ENCODE measurements around the gene CAMTA1.

DNA sequence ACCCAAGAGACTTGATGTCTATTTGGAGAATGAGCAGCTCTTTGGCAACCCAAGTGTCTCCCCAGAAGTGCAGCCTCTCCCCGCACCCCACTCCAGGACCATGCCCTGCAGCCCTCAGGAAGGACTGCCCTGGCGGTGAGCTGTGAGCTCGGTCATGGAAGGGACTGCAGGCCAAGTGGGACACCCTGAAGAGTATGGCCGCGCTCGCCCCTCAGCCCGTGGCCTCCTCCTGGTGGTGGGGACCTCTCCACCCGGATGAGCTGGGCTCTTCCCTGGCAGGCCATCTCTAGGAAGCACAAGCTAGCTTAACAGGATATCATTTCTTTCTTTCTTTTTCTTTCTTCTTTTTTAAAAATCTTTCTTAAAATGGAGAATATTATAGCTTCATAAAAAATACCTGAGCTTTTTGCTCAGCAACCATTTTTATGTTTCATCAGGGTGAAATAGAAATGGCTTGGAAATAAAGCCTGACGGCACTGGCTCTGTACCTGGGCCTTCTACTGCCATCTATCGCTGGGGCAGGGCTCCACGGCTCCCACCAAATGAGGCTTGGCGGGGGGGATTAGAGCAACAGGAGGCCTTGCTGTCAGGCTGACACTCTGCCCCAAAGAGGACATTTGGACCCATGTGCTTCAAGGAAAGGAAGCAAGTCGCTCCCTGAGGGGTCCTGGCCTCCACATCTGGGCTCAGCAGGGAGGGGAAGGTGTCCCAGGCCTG lies 689.7 kb downstream of the CAMTA1 start:
- TF ChIP-seq EZH2 (IDR thresholded peaks at IDR 0.05; ENCODE audit: borderline replicate concordance, low read depth, low read length, poor library complexity, severe bottlenecking) (no peak), CTCF (conservative IDR thresholded peaks at IDR 0.05; ENCODE audit: low read depth, low read length) (peak; percentile 30; the same call in 1 of the 2 replicates)

Data from A673 (cell line).